Endothelial cell of umbilical vein (primary cell): ENCODE data around the gene ARHGEF38.

Experiments
- CTCF ChIP-seq, 2 donors: IDR thresholded peaks; 1 replicate in 1 of 2; 2 replicates in 1 of 2; pipeline ENCODE4 v1.5.1; 2011; ENCODE audit warnings: low read length in 2 of 2, mild to moderate bottlenecking in 2 of 2, moderate library complexity in 2 of 2, control low read depth in 1 of 2, inconsistent platforms in 1 of 2, low read depth in 1 of 2; ENCODE audit not compliant: insufficient read depth in 1 of 2; ENCODE audit errors: extremely low read depth in 1 of 2
- EZH2 ChIP-seq: IDR thresholded peaks from 2 replicates; pipeline ENCODE4 v1.6.1; 2012; ENCODE audit warnings: borderline replicate concordance, low read depth, mild to moderate bottlenecking, moderate library complexity, low read length, inconsistent platforms; ENCODE audit not compliant: severe bottlenecking
- JUN ChIP-seq: IDR thresholded peaks from 2 replicates; pipeline ENCODE4 v1.6.1; 2011; ENCODE audit warnings: borderline replicate concordance, low read depth; ENCODE audit not compliant: insufficient read length, insufficient read depth
- MAX ChIP-seq: IDR thresholded peaks from 2 replicates; pipeline ENCODE4 v1.6.1; 2011; ENCODE audit not compliant: insufficient read depth, insufficient read length
- POLR2A ChIP-seq: IDR thresholded peaks from 2 replicates; pipeline ENCODE4 v1.6.1; 2012; ENCODE audit warnings: low read depth, mild to moderate bottlenecking, control low read depth, low read length
- POLR2AphosphoS5 ChIP-seq: IDR thresholded peaks from 2 replicates; pipeline ENCODE4 v1.6.1; 2012; ENCODE audit warnings: low read depth, mild to moderate bottlenecking, control low read depth, low read length, moderate library complexity; ENCODE audit not compliant: insufficient read depth

- TF ChIP-seq CTCF (IDR thresholded peaks at IDR 0.05; ENCODE audit: extremely low read depth in 1 of 2, insufficient read depth in 1 of 2, low read depth in 1 of 2, low read length in 2 of 2) (no peak), POLR2AphosphoS5 (no peak), JUN (no peak), MAX (no peak), EZH2 (no peak), POLR2A (no peak)
These were observed 126.8 kb downstream of the ARHGEF38 start for GRCh38 chr4:105679186-105679585.
